Sigmoid colon (tissue), 7 donors: ENCODE data around the gene FGF21. TPM values are rescaled to one million over a fixed set of nuclear protein-coding genes. Genes with fewer than 3 reads are reported as not detected.
A peak's percentile ranks its signal among the peaks of the same experiment; 100 is the strongest.

ENCODE experiments used
- DNase-seq: peaks from one replicate; pipeline ENCODE4 v3.0.0-alpha.2; 2019
- H3K27ac ChIP-seq, 4 donors: fragments of 200-600 bp; sonication (generic); one replicate each; pipeline ENCODE4 v1.5.1; 2016 to 2019; ENCODE audit warnings: mild to moderate bottlenecking in 1 of 4
- H3K27me3 ChIP-seq, 3 donors: fragments of 200-600 bp; sonication (generic); one replicate each; pipeline ENCODE4 v1.5.1; 2019; ENCODE audit warnings: mild to moderate bottlenecking in 1 of 3
- H3K36me3 ChIP-seq, 4 donors: fragments of 200-600 bp; sonication (generic); one replicate each; pipeline ENCODE4 v1.5.1; 2016 to 2019
- H3K4me1 ChIP-seq, 4 donors: fragments of 200-600 bp; sonication (generic); one replicate each; pipeline ENCODE4 v1.5.1; 2017 to 2019
- H3K4me3 ChIP-seq, 4 donors: fragments of 200-600 bp; sonication (generic); one replicate each; pipeline ENCODE4 v1.5.1; 2017 to 2019; ENCODE audit warnings: mild to moderate bottlenecking in 2 of 4, moderate library complexity in 1 of 4
- H3K9me3 ChIP-seq, 4 donors: fragments of 200-600 bp in 3 of 4; sonication (generic) in 3 of 4; one replicate each; pipeline versions ENCODE4 v1.5.1 to v1.6.1; 2013 to 2019
- CTCF ChIP-seq, 4 experiments: fragments of 450-650 bp in 3 of 4; fragments of 200-600 bp in 1 of 4; IDR thresholded peaks; one replicate each; pipeline ENCODE4 v1.5.1; 2016 to 2019; ENCODE audit warnings: antibody characterized with exemption in 4 of 4, mild to moderate bottlenecking in 3 of 4, moderate library complexity in 2 of 4
- EP300 ChIP-seq, 4 donors: sonication (generic); formaldehyde crosslinking; IDR thresholded peaks; one replicate each; pipeline ENCODE4 v1.6.1; 2017; ENCODE audit warnings: antibody characterized with exemption in 4 of 4
- POLR2A ChIP-seq, 2 donors: fragments of 450-650 bp; IDR thresholded peaks; one replicate each; pipeline ENCODE4 v1.6.1; 2016; ENCODE audit warnings: antibody characterized with exemption in 2 of 2, mild to moderate bottlenecking in 2 of 2, moderate library complexity in 2 of 2
- POLR2AphosphoS5 ChIP-seq, 4 donors: sonication (generic); formaldehyde crosslinking; IDR thresholded peaks; one replicate each; pipeline ENCODE4 v1.6.1; 2017; ENCODE audit warnings: antibody characterized with exemption in 4 of 4
- WGBS, 2 donors: extraction: QIAGEN DNeasy Blood & Tissue Kit; methylation state at CpG; one replicate each; pipeline ENCODE4 v1.1.7; 2013; 5-methylcytosine and 5-hydroxymethylcytosine counted together
- intact Hi-C: fragments of 100-400 bp; cut with DNase I; formaldehyde crosslinking; loops from one replicate; pipeline ENCODE4 v1.15.1; 2023
- polyA plus RNA-seq, 3 donors: library from polyadenylated mRNA; stranded (reverse); fragments of 200-250 nt; gene quantifications; one replicate each; pipeline ENCODE4 v1.2.3, GENCODE V29; 2013
- total RNA-seq, 4 donors: library from RNA; depleted of rRNA; stranded (reverse); fragments of >200 nt; gene quantifications; one replicate each; pipeline ENCODE4 v1.1.0, GENCODE V29; 2016
- donor health status: healthy with polysubstance abuse.
- donor health status: Bipolar disorder and iron deficiency.
- donor health status: healthy.

Gene FGF21
- total and polyA plus RNA-seq, 7 donors, result not detected

- peak; percentile 84 for DNase-seq
- intact Hi-C loops, result loop anchor here (5.0 kb wide), 1 partner anchor 35 kb away; no protein-coding TSS in a partner anchor
- H3K27me3 ChIP-seq, result peaks cover 15 to 47% (median 44%) of the 10 kb centered on the region in 3 donors
- H3K9me3 ChIP-seq, result no peaks in the 10 kb centered on the region
- peak within 1 kb of the TSS; percentile 25 to 68 (median 54) for H3K27ac ChIP-seq
- H3K36me3 ChIP-seq, result no peaks in the 10 kb centered on the region
- 11 to 25% methylated on average over 31 of the region's 31 CpGs for WGBS, 2 donors
- H3K4me3 ChIP-seq, result peak within 1 kb of the TSS; percentile 16 to 47 (median 32)
- H3K4me1 ChIP-seq, result peaks cover 0 to under 1% (median under 1%) of the 10 kb centered on the region in 4 donors
- TF ChIP-seq EP300 (IDR thresholded peaks at IDR 0.05), result no peak
- TF ChIP-seq CTCF (IDR thresholded peaks at IDR 0.05), result no peak
- TF ChIP-seq POLR2AphosphoS5 (IDR thresholded peaks at IDR 0.05), result no peak
- no peak for TF ChIP-seq POLR2A (IDR thresholded peaks at IDR 0.05)
These were observed 8.4 kb upstream of the FGF21 start, which contains the start of gene IZUMO1 for GRCh38 chr19:48746738-48747575. TSS of gene IZUMO1 (minus strand) at chr19:48746909. CDS start at chr19:48745859, 1,050 bp downstream.

GRCh38 chr19:48749571-48750198 is 5.6 kb upstream of the FGF21 start:
- H3K27ac ChIP-seq, result no peak overlapping the region
- intact Hi-C loops, result loop anchor here (5.0 kb wide), 1 partner anchor 37 kb away; no protein-coding TSS in a partner anchor
- no peak overlapping the region for H3K4me3 ChIP-seq
- H3K9me3 ChIP-seq, result no peaks in the 10 kb centered on the region
- H3K27me3 ChIP-seq, result peaks cover 25 to 64% (median 58%) of the 10 kb centered on the region in 3 donors
- H3K36me3 ChIP-seq, result no peaks in the 10 kb centered on the region
- TF ChIP-seq POLR2A (IDR thresholded peaks at IDR 0.05) (no peak), POLR2AphosphoS5 (IDR thresholded peaks at IDR 0.05) (no peak), CTCF (IDR thresholded peaks at IDR 0.05) (no peak), EP300 (IDR thresholded peaks at IDR 0.05) (no peak)
- H3K4me1 ChIP-seq, result peaks cover 0 to 15% (median 13%) of the 10 kb centered on the region in 4 donors
- no peak for DNase-seq
- WGBS, 2 donors, result 74 to 83% methylated on average over 4 of the region's 4 CpGs

GRCh38 chr19:48750351-48750750 is 5.0 kb upstream of the FGF21 start:
- DNase-seq, result no peak
- H3K27ac ChIP-seq, result no peak overlapping the region
- 95% methylated on average over 31 of the region's 31 CpGs for WGBS, 2 donors
- no peak overlapping the region for H3K4me3 ChIP-seq
- H3K27me3 ChIP-seq, result peaks cover 25 to 64% (median 58%) of the 10 kb centered on the region in 3 donors
- no peaks in the 10 kb centered on the region for H3K9me3 ChIP-seq
- TF ChIP-seq POLR2AphosphoS5 (IDR thresholded peaks at IDR 0.05) (no peak), CTCF (IDR thresholded peaks at IDR 0.05) (no peak)
- no peaks in the 10 kb centered on the region for H3K36me3 ChIP-seq
- intact Hi-C loops, result no loop called here
- peaks cover 0 to 15% (median 13%) of the 10 kb centered on the region in 4 donors for H3K4me1 ChIP-seq

DNA sequence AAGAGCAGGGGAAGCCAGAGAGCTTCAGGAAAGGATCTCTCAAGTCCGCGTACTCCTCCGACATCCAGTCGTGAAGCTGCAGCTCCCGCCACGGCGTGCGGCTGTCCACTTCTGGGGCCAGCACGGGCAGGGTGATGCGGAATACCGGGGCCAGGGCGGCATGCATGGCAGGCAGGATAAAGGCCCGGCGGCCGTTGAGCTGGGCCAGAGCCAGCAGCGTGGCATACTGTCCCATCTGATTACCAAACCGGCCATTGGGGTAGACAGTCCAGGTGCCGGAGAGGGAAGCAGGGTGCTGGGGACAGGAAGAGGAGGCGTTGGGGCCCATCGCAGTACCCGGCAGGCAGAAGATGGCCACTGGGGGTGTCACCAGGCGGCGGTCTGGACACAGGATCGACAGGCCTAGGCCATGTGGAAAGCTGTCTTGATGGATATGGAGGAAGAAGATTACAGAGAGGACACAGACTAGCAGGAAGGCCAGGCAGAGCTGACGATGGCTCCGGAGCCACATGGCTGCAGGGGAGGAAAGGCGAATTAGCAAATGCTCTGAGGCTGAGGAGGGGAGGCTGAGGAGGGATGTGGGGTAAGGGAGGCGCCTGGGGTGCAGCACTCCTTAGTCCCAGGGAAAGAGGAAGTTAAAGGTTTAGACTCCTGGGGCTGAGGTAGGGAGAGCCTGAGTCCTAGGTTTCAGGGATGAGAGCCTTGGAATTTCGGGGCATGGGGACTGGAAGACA is 4.4 kb upstream of the FGF21 start:
- H3K4me1 ChIP-seq, result peaks cover 0 to 15% (median 13%) of the 10 kb centered on the region in 4 donors
- H3K27me3 ChIP-seq, result peaks cover 19 to 58% (median 52%) of the 10 kb centered on the region in 3 donors
- H3K36me3 ChIP-seq, result no peaks in the 10 kb centered on the region
- intact Hi-C loops, result no loop called here
- DNase-seq, result no peak
- TF ChIP-seq CTCF (IDR thresholded peaks at IDR 0.05), result no peak
- no peaks in the 10 kb centered on the region for H3K9me3 ChIP-seq
- H3K4me3 ChIP-seq, result no peak overlapping the region
- WGBS, 2 donors, result 92% methylated on average over 29 of the region's 29 CpGs
- H3K27ac ChIP-seq, result no peak overlapping the region
